Skeletal muscle satellite cell (primary cell): ENCODE measurements around the gene ACP3.

Experiments
- H3K27me3 ChIP-seq: 2 replicates; pipeline ENCODE4 v1.7.0; 2013; ENCODE audit warnings: low read length; ENCODE audit not compliant: control insufficient read depth, insufficient read depth
- H3K36me3 ChIP-seq: 2 replicates; pipeline ENCODE4 v1.7.0; 2013; ENCODE audit warnings: mild to moderate bottlenecking, control low read depth, low read length; ENCODE audit not compliant: insufficient read depth
- H3K4me1 ChIP-seq: 2 replicates; pipeline ENCODE4 v1.7.0; 2013; ENCODE audit warnings: low read length; ENCODE audit not compliant: control insufficient read depth, insufficient read depth
- H3K4me2 ChIP-seq: 2 replicates; pipeline ENCODE4 v1.7.0; 2013; ENCODE audit warnings: mild to moderate bottlenecking, low read length
- H3K4me3 ChIP-seq: 2 replicates; pipeline ENCODE4 v1.7.0; 2013; ENCODE audit warnings: low read length
- H3K9ac ChIP-seq: 2 replicates; pipeline ENCODE4 v1.7.0; 2013; ENCODE audit warnings: mild to moderate bottlenecking, low read depth, low read length, moderate library complexity
- H3K9me3 ChIP-seq: replicated peaks from 2 replicates; pipeline ENCODE4 v1.7.0; 2013; ENCODE audit warnings: mild to moderate bottlenecking, control low read depth, low read length

ACP3 gene

DNA sequence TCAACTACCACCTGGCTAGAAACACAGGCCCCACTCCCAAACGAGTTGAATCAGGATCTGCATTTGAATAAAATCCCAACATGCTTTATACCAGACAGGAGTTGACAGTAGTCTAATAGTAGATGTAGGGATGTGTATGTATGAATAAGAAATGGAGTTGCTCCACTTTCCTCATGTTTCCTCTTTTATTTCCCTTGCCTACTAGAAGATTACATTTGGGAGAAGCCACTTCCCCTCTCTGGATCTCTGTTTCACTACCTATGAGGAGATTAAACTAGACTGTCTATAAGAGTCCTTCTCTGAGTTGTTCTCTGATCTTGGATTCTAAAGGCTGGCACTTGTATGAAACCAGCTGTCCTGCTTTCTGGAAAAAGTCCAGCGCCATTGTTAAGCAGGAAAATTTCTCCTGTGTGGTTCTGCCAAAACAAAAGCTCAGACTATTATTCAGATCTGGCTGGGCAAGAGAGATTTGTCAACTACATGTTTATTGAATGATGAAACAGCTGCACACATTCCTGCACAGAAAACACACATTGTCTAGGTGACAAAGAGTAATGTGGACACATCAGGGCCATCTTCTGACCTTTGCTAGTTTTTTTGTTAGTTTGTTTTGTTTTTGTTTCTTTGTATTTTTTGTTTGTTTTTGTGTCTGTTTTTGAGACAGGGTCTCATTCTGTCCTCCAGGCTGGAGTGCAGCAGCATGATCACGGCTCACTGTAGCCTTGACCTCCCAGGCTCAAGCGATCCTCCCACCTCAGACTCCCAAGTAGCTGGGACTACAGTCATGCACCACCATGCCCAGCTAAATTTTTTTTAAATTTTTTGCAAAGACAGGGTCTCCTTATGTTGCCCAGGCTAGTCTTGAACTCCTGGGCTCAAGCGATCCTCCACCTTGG lies 29.9 kb downstream of the ACP3 start:
- Histone ChIP-seq H3K36me3 (no peaks in the 10 kb centered on the region), H3K9ac (peak overlapping the region; percentile 14), H3K9me3 (no peaks in the 10 kb centered on the region), H3K4me2 (no peak overlapping the region), H3K27me3 (no peaks in the 10 kb centered on the region), H3K4me3 (no peak overlapping the region), H3K4me1 (peaks cover 12% of the 10 kb centered on the region)

DNA sequence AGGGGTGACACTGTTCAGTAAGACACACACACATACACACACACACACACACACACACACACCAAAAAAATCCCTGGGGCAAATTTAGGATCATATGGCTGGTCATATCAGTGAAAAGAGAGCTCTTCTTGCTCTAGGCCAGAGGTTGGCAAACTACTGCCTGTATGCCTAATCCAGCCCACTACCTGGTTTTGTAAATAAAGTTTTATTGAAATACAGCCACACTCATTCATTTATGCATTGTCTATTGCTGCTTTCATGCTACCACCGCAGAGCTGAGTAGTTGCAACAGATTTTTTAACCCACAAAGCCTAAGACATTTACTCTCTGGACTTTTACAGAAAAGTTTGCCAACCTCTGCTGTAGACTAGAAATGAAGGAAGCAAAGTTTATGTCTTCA lies 30.6 kb downstream of the ACP3 start:
- H3K36me3 ChIP-seq = no peaks in the 10 kb centered on the region
- H3K4me3 ChIP-seq = no peak overlapping the region

GRCh38 chr3:132348531-132348930 lies 31.3 kb downstream of the ACP3 start:
- no peaks in the 10 kb centered on the region for H3K27me3 ChIP-seq
- no peak overlapping the region for H3K9ac ChIP-seq
- no peak overlapping the region for H3K4me3 ChIP-seq
- no peak overlapping the region for H3K4me2 ChIP-seq
- H3K9me3 ChIP-seq = no peaks in the 10 kb centered on the region
- no peaks in the 10 kb centered on the region for H3K36me3 ChIP-seq
- H3K4me1 ChIP-seq = peaks cover 12% of the 10 kb centered on the region

More for the DNA sequence above, 30.6 kb downstream of the ACP3 start:
- Histone ChIP-seq H3K9me3 (no peaks in the 10 kb centered on the region), H3K4me2 (no peak overlapping the region), H3K27me3 (no peaks in the 10 kb centered on the region), H3K4me1 (peaks cover 12% of the 10 kb centered on the region), H3K9ac (no peak overlapping the region)

GRCh38 chr3:132350814-132351213 lies 33.6 kb downstream of the ACP3 start:
- Histone ChIP-seq H3K9ac (no peak overlapping the region), H3K4me1 (peaks cover 8% of the 10 kb centered on the region), H3K4me3 (no peak overlapping the region), H3K4me2 (no peak overlapping the region), H3K9me3 (no peaks in the 10 kb centered on the region), H3K27me3 (peaks cover under 1% of the 10 kb centered on the region), H3K36me3 (no peaks in the 10 kb centered on the region)

GRCh38 chr3:132351222-132351806 lies 34.1 kb downstream of the ACP3 start:
- no peak overlapping the region for H3K9ac ChIP-seq
- no peak overlapping the region for H3K4me2 ChIP-seq
- H3K9me3 ChIP-seq = no peaks in the 10 kb centered on the region
- H3K4me1 ChIP-seq = peaks cover 7% of the 10 kb centered on the region
- H3K36me3 ChIP-seq = no peaks in the 10 kb centered on the region
- H3K27me3 ChIP-seq = peaks cover 4% of the 10 kb centered on the region
- H3K4me3 ChIP-seq = no peak overlapping the region

DNA sequence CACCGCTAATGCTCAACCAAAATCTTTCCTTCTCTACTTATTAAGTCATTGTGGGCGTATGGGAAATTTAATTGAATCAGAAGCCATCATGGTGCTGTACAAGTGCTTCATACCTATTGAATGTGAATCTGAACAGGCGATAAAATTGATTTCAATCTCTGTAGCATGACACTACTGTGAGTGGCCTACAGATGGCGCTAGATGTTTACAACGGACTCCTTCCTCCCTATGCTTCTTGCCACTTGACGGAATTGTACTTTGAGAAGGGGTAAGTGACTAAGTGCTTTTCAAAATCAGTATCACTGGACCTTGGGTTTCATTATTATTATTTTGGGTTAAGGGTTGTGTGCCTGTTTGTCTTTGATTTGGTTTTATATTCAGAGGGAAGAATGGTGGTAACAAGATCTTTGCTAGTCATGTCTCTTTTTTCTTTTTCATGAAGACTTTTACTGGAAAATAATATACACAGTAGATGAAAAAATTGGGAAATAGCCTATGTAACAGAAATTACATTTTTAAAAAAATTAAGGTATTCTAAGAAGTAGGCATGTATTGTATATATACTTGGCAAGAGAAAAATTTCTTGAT lies 35.4 kb downstream of the ACP3 start:
- H3K36me3 ChIP-seq = no peaks in the 10 kb centered on the region
- H3K4me1 ChIP-seq = no peaks in the 10 kb centered on the region
- H3K4me2 ChIP-seq = no peak overlapping the region
- peaks cover 4% of the 10 kb centered on the region for H3K27me3 ChIP-seq
- H3K9ac ChIP-seq = no peak overlapping the region
- H3K4me3 ChIP-seq = no peak overlapping the region
- no peaks in the 10 kb centered on the region for H3K9me3 ChIP-seq

DNA sequence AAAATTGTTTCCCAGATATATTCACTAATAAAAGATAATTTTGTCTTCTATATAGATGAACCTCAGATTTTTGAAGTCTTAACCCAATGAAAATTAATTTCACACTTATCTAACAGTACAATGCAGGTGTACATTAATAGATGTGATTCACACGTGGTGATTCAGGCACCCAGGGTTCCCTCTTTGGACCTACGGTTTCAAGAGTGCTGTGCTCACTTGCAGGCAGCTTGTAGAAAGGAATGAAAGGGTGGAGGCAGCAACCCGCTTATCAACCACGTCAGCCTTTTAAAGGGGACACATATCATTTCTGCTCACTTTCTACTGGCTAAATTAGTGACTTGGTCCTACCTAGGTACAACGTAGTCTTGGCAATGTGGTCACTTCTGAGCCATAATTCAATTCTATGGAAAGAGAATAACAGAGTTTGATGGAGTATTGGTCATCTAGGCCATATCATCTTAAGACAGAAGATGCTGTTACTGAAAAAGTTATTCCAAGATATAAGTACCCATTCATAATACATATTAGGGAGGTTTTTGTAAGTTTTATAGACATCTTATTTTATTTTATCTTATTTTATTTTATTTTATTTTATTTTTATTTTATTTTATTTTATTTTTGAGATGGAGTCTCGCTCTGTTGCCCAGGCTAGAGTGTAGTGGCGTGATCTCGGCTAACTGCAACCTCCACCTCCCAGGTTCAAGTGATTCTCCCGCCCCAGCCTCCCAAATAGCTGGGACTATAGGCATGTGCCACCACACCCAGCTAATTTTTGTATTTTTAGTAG lies 37.9 kb downstream of the ACP3 start:
- Histone ChIP-seq H3K4me1 (no peaks in the 10 kb centered on the region), H3K36me3 (no peaks in the 10 kb centered on the region)

DNA sequence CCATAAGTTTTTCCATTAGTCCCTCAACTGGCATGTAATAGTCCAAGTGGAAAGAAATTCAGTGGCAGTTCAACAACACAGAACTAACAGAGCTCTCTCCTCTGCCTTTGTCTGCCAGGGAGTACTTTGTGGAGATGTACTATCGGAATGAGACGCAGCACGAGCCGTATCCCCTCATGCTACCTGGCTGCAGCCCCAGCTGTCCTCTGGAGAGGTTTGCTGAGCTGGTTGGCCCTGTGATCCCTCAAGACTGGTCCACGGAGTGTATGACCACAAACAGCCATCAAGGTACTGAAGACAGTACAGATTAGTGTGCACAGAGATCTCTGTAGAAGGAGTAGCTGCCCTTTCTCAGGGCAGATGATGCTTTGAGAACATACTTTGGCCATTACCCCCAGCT lies 39.4 kb downstream of the ACP3 start:
- H3K9me3 ChIP-seq = no peaks in the 10 kb centered on the region
- no peak overlapping the region for H3K4me2 ChIP-seq
- H3K27me3 ChIP-seq = peaks cover 7% of the 10 kb centered on the region
- no peak overlapping the region for H3K4me3 ChIP-seq
- no peaks in the 10 kb centered on the region for H3K36me3 ChIP-seq
- no peaks in the 10 kb centered on the region for H3K4me1 ChIP-seq
- H3K9ac ChIP-seq = no peak overlapping the region

More for the DNA sequence above, 37.9 kb downstream of the ACP3 start:
- Histone ChIP-seq H3K4me3 (no peak overlapping the region), H3K4me2 (no peak overlapping the region), H3K9ac (no peak overlapping the region), H3K27me3 (peaks cover 4% of the 10 kb centered on the region), H3K9me3 (no peaks in the 10 kb centered on the region)

DNA sequence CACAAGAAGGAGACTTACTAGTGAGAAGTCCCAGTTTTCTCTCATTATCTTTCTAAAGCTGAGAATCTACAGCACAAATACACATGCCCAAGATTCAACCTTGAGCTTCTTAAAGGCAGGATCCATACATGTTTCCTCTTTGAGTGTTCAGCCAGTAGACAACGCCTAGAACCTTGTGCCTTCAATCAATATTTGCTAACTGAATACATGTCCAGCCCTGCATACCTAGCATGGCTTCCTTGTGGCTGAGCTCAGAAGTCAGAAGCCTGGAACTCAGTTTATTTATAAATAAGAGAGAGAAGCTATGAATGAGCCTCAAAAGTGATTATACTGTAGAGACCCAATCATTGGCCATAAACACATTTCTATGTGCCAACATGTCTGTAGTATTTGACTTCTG lies 43.5 kb downstream of the ACP3 start:
- Histone ChIP-seq H3K4me2 (no peak overlapping the region), H3K4me1 (no peaks in the 10 kb centered on the region), H3K27me3 (peaks cover 11% of the 10 kb centered on the region), H3K9ac (no peak overlapping the region), H3K4me3 (no peak overlapping the region), H3K36me3 (no peaks in the 10 kb centered on the region), H3K9me3 (no peaks in the 10 kb centered on the region)

DNA sequence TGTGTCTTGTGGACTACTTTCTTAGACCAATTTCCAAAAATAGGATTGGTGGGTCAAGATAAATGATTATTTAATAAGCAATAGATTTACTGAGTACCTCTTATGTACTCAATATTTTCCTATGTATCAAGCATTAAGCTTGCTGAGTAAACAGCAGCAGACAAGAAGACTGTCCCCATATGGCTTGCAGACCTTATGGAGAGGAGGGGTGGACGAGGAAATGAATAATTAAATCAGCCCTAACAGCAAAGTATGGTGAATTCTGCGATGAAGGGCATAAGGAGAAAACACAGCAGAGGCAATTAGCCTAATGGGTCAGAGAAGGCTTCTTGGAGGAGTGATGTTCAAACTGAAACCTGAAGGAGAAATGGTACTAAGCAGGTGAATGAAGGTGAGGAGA lies 45.1 kb downstream of the ACP3 start:
- Histone ChIP-seq H3K4me2 (no peak overlapping the region), H3K9ac (no peak overlapping the region), H3K27me3 (peaks cover 13% of the 10 kb centered on the region), H3K4me1 (no peaks in the 10 kb centered on the region), H3K36me3 (no peaks in the 10 kb centered on the region), H3K9me3 (no peaks in the 10 kb centered on the region), H3K4me3 (no peak overlapping the region)

DNA sequence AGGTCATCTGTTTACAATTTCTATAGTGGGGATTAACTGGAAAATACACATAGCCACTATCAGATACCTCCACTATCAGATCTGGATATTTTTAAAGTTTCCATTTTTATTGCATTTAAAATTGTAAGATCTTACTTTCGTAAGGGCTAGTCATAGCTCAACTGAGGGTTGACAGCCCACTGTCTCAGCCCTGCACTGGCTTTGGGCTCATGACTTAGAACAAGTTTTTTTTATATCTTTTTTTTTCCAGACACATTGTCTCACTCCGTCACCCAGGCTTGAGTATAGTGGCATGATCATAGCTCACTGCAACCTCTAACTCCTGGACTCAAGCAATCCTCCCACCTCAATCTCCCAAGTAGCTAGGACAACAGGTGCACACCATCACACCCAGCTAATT lies 51.3 kb downstream of the ACP3 start:
- no peak overlapping the region for H3K4me2 ChIP-seq
- H3K4me3 ChIP-seq = no peak overlapping the region
- H3K9me3 ChIP-seq = no peaks in the 10 kb centered on the region
- H3K36me3 ChIP-seq = no peaks in the 10 kb centered on the region
- peaks cover 10% of the 10 kb centered on the region for H3K27me3 ChIP-seq
- no peaks in the 10 kb centered on the region for H3K4me1 ChIP-seq
- no peak overlapping the region for H3K9ac ChIP-seq
